OCI-LY3 (cell line): Measurements from ENCODE around the gene KRTAP15-1.

ENCODE experiments used
- EZH2phosphoT487 ChIP-seq: fragments of 200-600 bp; shearing (Covaris generic); IDR thresholded peaks from 2 replicates; pipeline ENCODE4 v1.6.1; 2018; ENCODE audit warnings: antibody characterized with exemption, mixed run types, low read depth
- TF ChIP-seq, protein P1 (sequence below): fragments of 200-600, 300-600 bp; sonication (generic); IDR thresholded peaks from 2 replicates; pipeline ENCODE4 v1.5.1; 2014; ENCODE audit warnings: antibody characterized with exemption, low read length, low read depth

DNA sequence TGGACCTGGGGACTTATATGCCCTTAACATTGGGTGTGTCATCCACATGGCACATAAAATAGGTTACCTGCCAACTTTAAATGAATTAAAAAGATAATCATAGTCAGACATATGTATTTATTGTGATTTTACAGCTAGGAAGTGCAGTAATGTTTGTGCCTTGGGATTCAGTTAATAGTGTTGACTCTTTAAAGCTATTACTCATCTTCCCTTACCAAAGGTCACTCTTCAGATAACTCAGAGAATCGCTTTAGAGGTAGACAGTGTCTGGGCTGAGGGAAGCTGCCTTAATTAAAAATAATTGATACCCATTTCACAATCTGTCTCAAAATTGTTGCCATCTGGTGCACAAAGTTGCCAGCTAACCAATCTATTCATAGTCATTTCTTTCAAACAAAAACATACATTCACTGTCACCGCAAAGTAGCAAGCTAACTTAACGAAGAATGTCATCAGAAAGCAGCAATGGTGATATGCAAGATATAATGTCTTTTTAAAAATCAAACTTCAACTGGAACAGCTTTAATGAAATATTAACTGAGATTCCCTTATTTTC is 3.0 kb upstream of the KRTAP15-1 start:
- TF ChIP-seq, protein P1, sequence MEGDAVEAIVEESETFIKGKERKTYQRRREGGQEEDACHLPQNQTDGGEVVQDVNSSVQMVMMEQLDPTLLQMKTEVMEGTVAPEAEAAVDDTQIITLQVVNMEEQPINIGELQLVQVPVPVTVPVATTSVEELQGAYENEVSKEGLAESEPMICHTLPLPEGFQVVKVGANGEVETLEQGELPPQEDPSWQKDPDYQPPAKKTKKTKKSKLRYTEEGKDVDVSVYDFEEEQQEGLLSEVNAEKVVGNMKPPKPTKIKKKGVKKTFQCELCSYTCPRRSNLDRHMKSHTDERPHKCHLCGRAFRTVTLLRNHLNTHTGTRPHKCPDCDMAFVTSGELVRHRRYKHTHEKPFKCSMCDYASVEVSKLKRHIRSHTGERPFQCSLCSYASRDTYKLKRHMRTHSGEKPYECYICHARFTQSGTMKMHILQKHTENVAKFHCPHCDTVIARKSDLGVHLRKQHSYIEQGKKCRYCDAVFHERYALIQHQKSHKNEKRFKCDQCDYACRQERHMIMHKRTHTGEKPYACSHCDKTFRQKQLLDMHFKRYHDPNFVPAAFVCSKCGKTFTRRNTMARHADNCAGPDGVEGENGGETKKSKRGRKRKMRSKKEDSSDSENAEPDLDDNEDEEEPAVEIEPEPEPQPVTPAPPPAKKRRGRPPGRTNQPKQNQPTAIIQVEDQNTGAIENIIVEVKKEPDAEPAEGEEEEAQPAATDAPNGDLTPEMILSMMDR = no peak
- TF ChIP-seq EZH2phosphoT487 = no peak
